ENCODE measurements around the gene FCHSD2.
"Not testable (repeated sequence)": the region's sequence is repeated elsewhere in the genome, so short reads cannot be mapped to it uniquely, and the experiment has no call there.

FCHSD2 gene

DNA sequence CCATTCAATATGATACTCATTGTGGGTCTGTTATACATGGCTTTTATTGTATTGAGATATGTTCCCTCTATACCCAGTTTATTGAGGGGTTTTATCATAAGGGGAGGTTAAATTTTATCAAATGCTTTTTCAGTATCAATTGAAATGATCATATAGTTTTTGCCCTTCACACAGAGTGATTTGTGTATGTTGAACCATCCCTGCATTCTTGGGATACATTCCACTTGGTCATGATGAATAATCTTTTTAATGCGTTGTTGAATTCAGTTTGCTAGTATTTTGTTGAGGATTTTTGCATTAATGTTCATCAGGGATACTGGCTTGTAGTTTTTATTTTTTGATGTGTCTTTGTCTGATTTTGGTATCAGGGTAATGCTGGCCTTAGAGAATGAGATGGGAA is 229.9 kb downstream of the FCHSD2 start:
- no peak for DNase-seq

DNA sequence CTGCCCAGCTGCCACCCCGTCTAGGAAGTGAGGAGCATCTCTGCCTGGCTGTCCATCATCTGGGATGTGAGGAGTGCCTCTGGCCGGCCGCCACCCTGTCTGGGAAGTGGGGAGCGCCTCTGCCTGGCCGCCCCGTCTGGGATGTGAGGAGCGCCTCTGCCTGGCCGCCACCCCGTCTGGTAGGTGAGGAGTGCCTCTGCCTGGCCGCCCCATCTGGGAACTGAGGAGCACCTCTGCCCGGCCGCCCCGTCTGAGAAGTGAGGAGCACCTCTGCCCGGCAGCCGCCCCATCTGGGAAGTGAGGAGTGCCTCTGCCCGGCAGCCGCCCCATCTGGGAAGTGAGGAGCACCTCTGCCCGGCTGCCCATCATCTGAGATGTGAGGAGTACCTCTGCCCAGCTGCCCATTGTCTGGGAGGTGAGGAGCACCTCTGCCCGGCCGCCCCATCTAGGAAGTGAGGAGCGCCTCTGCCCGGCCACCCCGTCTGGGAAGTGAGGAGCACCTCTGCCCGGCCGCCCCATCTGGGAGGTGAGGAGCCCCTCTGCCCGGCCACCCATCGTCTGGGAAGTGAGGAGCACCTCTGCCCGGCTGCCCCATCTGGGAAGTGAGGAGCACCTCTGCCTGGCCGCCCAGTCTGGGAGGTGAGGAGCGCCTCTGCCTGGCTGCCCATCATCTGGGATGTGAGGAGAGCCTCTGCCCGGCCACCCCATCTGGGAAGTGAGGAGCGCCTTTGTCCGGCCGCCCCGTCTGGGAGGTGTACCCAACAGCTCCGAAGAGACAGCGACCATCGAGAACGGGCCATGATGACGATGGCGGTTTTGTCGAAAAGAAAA is 232.3 kb downstream of the FCHSD2 start:
- not testable (repeated sequence) for DNase-seq

DNA sequence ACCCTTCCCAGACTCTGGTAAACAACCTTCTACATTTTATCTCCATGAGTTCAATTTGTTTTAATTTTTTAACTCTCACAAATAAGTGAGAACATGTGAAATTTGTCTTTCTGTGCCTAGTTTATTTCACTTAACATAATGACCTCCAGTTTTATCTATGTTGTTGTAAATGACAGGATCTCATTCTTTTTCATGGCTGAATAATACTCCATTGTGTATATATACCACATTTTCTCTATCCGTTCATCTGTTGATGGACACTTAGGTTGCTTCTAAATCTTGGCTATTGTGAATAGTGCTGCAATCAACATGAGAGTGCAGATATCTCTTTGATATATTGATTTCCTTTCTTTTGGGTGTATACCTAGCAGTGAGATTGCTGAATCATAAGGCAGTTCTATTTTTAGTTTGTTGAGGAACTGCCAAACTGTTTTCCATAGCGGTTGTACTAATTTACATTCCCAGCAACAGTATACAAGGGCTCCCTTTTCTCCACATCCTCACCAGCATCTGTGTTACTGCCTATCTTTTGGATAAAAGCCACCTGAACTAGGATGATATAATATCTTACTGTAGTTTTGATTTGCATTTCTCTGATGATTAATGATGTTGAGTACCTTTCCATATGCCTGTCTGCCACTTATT is 234.0 kb downstream of the FCHSD2 start:
- DNase-seq = no peak

DNA sequence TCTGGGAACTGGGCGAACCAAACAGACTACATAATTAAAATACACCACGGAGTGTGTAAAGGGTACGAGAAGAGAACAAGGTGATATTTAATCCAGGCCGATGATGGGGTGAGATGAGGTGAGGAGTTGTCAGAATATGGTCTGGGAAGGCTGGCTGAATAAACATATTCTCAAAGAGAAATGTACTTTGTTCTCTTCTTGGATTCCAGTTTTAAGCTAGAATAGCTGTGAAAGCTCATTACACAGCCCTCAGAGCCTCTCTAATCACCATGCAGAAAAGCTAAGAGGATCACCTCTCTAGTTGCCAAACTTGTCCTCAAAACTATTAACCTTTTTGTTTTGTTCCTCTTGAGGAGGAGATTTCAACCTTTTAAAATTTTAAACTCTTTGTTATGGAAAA is 238.1 kb downstream of the FCHSD2 start:
- DNase-seq = no peak

DNA sequence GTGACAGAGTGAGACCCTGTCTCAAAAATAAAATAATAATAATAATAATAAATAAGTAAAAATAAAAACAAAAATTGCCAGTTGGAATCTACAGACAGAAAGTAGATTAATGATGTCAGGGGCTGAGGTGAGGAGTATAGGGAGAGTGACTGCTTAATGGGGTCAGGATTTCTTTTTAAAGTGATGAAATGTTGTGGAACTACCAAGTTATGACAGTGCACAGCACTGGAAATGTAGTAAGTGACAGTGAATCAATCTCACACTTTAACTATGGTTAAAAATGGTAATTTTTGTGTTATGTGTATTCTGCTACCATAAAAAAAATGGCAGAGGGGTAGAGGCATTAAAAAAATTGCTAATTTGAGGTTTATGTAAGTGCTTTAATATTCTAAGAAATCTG is 240.7 kb downstream of the FCHSD2 start:
- DNase-seq = no peak

DNA sequence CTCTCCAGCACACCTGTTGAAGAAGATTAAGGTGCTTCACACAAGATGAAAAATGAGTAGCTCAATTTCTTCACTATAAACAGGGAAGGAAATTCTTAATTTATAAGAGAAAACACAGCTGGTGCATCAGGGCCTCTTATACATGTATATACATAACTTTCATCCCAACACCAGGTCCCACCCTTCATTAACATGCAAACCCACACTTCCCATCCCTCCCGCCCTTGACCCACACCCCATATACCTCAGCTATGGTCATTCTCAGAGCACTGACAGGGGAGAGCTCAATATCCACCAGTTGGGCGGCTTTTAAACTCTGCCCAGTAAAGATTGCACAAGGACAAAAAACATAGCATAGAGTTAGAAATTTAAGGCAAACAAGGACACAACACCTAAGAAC is 242.1 kb downstream of the FCHSD2 start:
- no peak for DNase-seq

DNA sequence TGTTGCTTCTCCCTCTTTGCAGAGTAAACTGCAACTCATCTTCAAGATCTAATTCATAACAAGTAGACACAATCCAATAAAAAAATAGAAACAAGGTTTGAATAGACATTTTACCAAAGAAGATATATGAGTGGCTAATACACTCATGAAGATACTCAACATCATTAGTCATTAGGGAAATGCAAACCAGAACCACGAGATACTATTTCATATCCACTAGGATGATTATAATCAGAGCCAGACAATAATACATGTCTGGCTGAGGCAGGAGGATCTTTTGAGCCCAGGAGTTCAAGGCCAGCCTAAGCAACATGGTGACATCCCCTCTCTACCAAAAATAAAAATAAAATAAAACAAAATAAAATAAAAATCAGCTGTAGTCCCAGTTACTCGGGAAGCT is 242.9 kb downstream of the FCHSD2 start:
- DNase-seq = no peak

DNA sequence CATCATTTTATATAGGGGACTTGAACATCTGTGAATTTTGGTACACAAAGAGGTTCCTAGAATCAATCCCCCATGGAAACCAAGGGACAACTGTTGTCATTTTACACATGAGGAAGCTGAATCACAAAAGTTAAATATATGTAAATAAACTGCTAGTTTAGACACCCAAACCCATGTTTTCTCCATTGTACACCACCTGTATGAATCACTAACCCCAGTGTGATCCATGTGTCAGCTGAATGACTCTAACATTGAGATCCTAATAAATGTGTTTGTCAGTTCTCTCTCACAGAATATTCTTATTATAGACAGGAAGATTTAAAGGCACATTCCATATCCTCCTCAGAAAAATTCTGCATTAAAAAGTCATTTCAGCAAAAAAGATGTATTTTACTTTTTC is 244.6 kb downstream of the FCHSD2 start:
- no peak for DNase-seq

DNA sequence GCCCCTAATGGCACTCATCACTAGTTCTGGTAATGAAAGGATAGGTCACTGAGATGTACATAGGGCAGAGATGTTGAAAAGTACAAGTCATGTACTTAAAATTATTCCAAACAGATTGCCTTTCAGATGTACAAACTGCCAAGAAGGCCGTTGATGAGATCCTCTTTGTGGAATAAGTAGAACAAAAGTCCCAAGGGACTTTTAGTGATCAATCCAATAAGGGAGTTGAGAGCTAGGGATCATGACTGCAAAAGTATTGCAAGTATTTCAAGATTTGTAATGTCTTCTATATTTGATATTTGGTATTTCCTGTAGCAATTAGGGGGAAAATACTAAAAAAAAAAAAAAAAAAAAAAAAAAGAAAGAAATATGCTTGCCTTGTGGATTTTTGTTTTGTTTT is 245.7 kb downstream of the FCHSD2 start:
- no peak for DNase-seq

DNA sequence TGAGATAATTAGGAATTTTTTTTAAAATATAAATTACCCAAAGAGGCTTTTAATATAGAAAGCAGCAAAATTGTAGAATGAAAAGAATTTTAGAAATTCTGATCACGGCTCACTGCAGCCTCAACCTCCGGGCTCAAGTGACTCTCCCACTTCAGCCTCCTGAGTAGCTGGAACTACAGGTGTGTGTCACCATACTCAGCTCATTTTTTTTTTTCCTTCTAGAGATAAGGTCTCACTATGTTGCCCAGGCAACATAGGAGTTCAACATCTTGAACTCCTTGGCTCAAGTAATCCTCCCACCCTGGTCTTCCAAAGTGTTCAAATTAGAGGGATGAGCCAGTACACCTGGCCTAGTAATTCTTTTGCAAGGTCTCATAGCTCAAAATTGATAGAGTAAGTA is 251.2 kb downstream of the FCHSD2 start:
- DNase-seq = no peak

DNA sequence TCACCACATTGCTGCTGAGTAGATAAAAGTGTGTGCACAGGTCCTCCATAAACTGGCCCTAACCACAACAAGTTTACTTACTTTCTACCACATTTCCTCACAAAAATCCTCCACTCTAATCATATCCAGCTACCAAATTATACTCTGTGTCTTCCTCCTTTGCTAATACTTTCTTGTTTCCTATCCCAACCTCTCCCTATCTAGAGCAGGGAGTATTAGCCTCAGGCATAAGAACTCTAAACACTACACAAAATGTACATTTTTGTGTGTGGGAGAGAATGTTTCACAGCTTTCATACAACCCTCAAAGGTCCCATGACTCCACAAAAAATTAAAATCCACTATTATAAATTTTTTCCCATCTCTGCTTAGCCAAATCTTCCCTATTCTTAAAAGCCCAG is 255.5 kb downstream of the FCHSD2 start:
- no peak for DNase-seq

DNA sequence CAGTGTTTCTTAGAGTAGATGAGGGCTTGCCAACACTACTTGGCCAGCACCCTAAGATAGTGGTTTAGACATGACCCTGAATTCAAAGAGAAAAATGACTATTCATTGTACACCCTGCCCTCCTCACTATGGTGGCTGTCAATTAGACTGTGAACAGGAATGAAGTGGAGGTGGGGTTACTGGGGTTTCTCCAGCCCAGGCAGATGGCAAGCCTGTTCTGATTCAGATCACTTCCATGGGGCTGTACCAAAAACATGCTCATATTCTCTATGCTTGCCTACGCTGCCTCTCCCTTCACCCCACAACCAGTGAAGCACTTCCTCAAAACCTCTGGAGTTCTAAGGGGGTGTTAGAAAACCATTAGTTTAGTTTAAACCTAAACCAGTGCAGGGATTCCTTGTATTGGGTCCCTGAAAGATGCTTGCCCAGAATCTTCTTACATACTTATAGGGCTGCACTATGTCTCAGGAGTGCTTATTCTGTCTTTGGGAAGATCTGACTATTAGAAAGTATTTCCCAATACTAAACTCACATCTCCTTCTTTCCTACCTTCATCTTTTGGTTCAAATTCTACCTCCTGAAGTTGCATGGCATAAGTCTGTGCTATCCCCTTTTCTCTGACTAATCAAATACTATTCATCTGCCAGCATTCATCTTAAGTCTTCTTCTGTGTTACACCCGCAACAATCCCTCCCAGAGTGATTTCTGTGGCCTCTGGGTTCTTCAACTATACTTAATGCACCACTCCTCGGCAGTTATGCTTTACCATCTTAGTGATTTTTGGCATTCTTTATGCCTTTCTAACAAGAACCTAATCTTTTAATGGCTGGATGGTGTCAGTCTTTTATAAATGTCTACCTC is 256.1 kb downstream of the FCHSD2 start:
- no peak for DNase-seq

DNA sequence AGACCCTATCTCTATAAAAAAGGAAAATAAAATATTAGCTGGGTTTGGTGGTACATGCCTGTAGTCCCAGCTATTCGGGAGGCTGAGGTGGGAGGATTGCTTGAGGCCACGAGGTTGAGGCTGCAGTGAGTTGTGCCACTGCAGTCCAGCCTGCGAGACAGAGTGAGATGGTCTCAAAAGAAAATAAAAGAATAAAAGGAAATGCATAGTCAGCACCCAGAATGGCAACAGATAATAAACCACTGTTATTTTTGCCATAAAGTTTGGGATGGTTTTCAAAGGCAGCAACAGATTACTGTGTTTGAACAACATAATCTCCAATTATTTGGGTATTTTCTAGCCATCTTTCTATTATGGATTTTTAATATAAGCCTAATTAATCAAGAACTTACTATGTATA is 266.0 kb downstream of the FCHSD2 start:
- no peak for DNase-seq

DNA sequence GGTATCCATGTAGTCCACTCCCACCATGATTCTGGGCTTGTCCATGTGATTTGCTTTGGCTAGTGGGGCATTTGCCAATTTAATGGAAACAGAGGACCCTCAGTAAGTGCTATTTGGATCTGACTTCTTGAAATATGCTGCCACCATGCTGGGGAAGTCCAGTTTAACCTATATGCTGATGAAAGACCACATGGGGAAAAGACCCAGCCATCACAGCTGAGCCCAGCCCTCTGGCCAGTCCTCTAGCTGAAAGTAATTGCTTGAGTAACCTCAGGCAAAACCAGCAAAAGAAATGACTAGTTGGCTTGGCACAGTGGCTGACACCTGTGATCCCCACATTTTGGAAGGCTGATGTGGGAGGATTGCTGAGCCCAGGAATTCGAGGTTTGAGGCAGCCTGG is 266.4 kb downstream of the FCHSD2 start:
- no peak for DNase-seq

DNA sequence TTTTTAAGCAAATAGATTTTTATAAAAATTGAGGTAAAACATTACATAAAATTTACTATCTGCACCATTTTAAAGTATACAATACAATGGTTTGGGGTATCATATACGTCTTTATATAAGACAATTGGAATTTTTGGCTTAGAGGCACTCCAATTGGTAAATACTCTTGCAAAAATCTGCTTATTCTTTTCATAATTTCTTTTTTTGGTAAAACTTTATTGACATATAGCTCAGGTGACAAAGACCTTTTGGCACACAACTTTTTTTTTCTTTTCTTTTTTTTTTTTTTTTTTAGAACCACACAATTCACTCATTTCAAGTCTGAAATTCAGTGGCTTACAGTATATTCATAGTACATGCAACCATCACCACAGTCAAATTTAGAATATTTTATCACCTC is 270.1 kb downstream of the FCHSD2 start:
- no peak for DNase-seq

DNA sequence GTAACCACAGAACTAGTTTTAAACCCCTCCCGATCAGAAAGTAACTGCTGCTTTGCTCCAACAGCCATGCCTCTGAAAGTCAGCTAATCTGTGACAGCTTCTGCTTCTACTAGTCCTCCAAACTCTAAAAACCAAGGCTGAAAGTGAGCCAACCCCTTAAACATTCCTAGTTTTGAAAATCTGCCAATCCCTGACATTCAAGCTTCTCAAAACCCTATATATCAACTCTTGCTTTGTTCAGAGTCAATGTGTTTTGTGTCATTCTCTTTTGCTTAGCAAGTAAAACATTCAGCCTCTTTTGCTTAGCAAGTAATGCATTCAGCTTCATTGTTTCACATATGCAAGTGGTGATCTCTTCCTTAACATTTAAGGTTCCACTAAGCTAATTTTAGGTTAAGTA is 271.0 kb downstream of the FCHSD2 start:
- DNase-seq = no peak

DNA sequence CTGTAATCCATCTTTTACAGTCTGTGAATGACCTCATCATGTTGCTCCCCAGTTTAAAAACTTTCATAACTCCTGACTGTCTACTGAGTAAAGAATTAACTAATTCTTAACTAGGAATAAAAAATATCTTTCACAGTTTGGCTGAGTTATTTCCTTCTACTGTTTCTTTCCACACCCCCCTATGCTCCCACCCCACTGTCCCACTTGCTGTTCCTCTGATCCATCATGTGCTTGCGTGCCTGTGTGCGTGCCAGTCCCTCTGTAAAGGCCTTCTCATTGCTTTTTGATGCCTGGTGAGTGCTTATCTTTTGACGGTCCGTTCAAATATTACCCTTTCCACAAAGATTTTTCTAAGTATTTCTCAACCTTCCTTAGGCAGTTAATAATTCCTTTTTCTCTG is 272.3 kb downstream of the FCHSD2 start:
- DNase-seq = no peak

DNA sequence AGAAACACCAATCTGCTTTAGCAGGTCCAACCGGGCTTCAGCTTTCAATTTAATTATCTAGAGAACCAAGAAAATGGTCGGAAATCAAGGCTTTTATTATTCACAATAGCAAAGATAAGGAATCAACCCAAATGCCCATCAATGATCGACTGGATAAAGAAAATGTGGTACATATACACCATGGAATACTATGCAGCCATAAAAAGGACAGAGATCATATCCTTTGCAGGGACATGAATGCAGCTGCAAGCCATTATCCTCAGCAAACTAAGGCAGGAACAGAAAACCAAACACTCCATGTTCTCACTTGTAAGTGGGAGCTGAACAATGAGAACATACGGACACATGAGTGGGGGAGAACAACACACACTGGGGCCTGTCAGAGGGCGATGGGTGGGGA is 274.1 kb downstream of the FCHSD2 start:
- DNase-seq = no peak

DNA sequence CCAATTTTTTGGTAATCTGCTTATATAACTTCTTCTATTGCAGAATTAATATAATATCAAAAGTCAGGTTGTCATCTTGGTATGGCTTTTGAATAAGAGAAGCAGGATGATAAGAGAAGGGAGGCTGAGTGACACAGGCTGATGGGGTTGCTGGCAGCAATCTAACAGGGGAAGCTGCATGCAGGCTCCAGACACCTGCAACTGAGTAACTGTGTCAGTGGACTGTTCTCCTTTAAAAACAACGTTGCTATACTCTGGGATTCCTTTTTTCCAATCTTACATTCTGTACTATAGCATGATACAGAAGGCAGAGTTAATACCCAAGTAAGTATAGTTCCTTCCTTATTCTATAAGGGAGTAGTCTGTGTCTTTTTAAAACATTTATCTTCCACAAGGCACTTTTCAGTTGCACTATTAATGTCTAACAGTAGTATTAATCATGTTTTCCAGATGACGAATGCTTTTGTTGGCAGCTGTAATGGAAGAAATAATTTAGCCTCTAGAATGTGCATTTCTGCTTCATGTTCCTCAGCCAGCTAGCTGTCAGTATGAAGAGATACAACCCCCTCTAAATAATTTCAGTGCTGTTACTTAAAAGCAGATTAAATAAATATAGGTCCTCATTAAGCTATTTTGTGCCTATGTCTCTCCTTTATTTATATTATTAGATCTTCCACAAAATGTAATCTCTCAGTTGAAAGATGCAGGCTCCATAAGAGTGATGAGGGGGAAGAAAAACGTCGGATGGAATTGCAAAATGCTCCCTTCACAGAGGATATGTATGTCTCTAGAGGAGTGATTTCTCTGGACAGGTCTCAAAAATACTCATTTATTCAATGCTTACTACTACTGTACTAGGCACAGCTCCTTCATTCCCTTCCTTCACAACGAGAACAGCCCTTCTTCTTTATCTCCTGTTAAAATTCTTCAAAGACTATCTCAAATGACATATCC is 277.1 kb downstream of the FCHSD2 start:
- DNase-seq = no peak

DNA sequence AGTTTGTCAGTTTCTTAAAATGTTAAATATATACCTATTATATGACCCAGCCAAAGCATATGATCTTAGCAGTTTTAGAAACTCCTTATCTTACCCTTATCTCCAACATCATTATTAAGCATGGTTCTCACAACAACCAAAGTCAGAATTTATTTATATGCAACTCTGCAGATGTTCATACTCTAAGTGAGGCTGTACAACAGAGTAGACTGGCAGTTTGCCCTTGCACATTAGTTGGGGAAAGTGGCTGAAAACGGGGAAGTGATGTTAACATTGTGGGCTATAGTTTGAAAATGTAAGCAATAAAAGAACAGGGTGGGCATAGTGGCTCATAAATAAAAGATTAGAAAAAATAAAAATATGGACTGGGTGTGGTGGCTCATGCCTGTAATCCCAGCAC is 278.2 kb downstream of the FCHSD2 start:
- DNase-seq = no peak

DNA sequence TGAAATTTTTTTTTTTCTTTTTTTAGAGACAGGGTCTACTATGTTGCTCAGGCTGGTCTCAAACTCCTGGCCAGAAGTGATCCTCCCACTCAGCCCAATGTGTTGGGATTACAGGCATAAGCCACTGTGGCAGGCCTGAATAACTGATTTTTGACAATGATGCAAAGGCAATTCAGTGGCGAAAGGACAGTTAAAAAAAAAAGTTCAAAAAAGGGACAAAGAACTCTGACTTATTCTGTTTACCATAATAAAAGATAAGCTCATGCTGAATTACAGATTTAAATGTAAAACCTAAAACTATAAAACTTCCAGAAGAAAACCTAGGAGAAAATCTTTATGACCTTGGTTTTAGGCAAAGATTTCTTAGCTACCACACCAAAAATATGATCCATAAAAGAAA is 279.0 kb downstream of the FCHSD2 start:
- no peak for DNase-seq

DNA sequence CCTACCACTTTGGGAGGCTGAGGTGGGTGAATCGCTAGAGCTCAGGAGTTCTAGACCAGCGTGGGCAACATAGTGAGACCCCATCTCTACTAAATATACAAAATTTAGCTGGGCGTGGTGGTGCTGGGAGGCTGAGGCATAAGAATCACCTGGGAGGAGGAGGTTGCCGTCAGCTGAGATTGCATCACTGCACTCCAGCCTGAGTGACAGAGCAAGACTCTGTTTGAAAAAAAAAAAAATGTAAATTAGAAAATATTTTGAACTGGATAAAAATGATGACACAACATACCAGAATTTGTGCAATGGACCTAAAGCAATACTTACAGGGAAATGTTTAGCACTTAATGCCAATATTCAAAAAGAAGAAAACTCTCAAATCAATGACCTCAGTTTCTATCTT is 281.5 kb downstream of the FCHSD2 start:
- no peak for DNase-seq

DNA sequence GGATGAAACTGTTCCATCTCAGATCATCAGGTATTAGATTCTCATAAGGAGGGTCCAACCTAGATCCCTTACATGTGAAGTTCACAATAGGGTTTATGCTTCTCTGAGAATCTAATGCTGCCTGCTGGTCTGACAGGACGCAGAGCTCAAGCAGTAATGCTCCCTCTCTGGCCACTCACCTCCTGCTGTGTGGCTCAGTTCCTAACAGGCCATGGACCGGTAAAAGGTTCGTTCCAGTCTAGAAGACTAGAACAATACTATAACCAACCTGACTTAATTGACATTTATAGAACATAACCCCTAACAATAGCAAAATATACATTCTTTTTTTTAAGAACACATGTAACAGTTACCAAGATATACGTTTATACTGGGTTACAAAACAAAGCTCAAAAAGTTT is 282.1 kb downstream of the FCHSD2 start:
- DNase-seq = no peak

Data from cortex of kidney (tissue), 1 donor.